Right forelimb (tissue), 1 donor: ENCODE results near the gene PI4KA.
A peak's percentile ranks its signal among the peaks of the same experiment; 100 is the strongest.
"Not testable (repeated sequence)": the region's sequence is repeated elsewhere in the genome, so short reads cannot be mapped to it uniquely, and the experiment has no call there.

Experiments used
- DNase-seq: peaks from one replicate; pipeline ENCODE4 v3.0.0-alpha.2; 2018

Gene PI4KA

GRCh38 chr22:20858615-20859416 lies at the start of gene PI4KA, which contains the start of gene SNAP29:
Gene PI4KA (minus strand): TSS chr22:20858811. CDS start chr22:20858725, 86 bp downstream.
Gene SNAP29 (plus strand): TSS chr22:20859007. CDS start chr22:20859111, 104 bp downstream.
- peak; percentile 97 for DNase-seq

GRCh38 chr22:20906387-20906767 lies 47.8 kb upstream of the PI4KA start:
- DNase-seq = no peak

- DNase-seq = no peak
Measured at GRCh38 chr22:20905415-20906386, 47.1 kb upstream of the PI4KA start.

- no peak for DNase-seq
Measured at GRCh38 chr22:20904980-20905355, 46.4 kb upstream of the PI4KA start.

- DNase-seq = no peak
Measured at GRCh38 chr22:20904008-20904979, 45.7 kb upstream of the PI4KA start.

GRCh38 chr22:20903093-20903492 lies 44.5 kb upstream of the PI4KA start:
- no peak for DNase-seq

GRCh38 chr22:20901093-20902033 lies 42.8 kb upstream of the PI4KA start:
- not testable (repeated sequence) for DNase-seq

GRCh38 chr22:20899827-20900423 lies 41.3 kb upstream of the PI4KA start:
- no peak for DNase-seq

GRCh38 chr22:20897737-20898136 lies 39.1 kb upstream of the PI4KA start:
- DNase-seq = not testable (repeated sequence)

GRCh38 chr22:20890975-20891374 lies 32.4 kb upstream of the PI4KA start:
- DNase-seq = no peak

- no peak for DNase-seq
Measured at GRCh38 chr22:20889904-20890540, 31.4 kb upstream of the PI4KA start.

- DNase-seq = no peak
Measured at GRCh38 chr22:20889025-20889704, 30.6 kb upstream of the PI4KA start.

- no peak for DNase-seq
Measured at GRCh38 chr22:20887375-20887774, 28.8 kb upstream of the PI4KA start.

- DNase-seq = peak; percentile 71
Measured at GRCh38 chr22:20885557-20886323, 27.1 kb upstream of the PI4KA start.

- DNase-seq = no peak
Measured at GRCh38 chr22:20885017-20885556, 26.5 kb upstream of the PI4KA start.

- no peak for DNase-seq
Measured at GRCh38 chr22:20884454-20884853, 25.8 kb upstream of the PI4KA start.

- no peak for DNase-seq
Measured at GRCh38 chr22:20882855-20883254, 24.2 kb upstream of the PI4KA start.
